Osteoblast (primary cell): ENCODE results near the gene DYRK1A. TPM values are rescaled to one million over a fixed set of nuclear protein-coding genes. Genes with fewer than 3 reads are reported as not detected.
A peak's percentile ranks its signal among the peaks of the same experiment; 100 is the strongest.

ENCODE experiments used
- DNase-seq: peaks from one replicate; pipeline ENCODE4 v3.0.0; 2011; ENCODE audit warnings: low spot score, mixed read lengths; ENCODE audit not compliant: insufficient read length; ENCODE audit errors: missing footprints
- H2AFZ ChIP-seq: 2 replicates; pipeline ENCODE4 v1.6.0; 2011; ENCODE audit warnings: mild to moderate bottlenecking, low read length
- H3K27ac ChIP-seq: 2 replicates; pipeline ENCODE4 v1.5.1; 2011; ENCODE audit warnings: mild to moderate bottlenecking, low read depth, low read length, moderate library complexity
- H3K27me3 ChIP-seq: 2 replicates; pipeline ENCODE4 v1.6.0; 2012; ENCODE audit warnings: mild to moderate bottlenecking, control low read depth, inconsistent platforms, low read length, moderate library complexity; ENCODE audit not compliant: insufficient read depth
- H3K36me3 ChIP-seq: 2 replicates; pipeline ENCODE4 v1.5.1; 2011; ENCODE audit warnings: mild to moderate bottlenecking, low read length, control low read depth, moderate library complexity; ENCODE audit not compliant: insufficient read depth
- H3K4me1 ChIP-seq: 2 replicates; pipeline ENCODE4 v1.5.1; 2011; ENCODE audit warnings: mild to moderate bottlenecking, low read length, control low read depth, moderate library complexity; ENCODE audit not compliant: insufficient read depth
- H3K4me2 ChIP-seq: 2 replicates; pipeline ENCODE4 v1.6.0; 2011; ENCODE audit warnings: mild to moderate bottlenecking, low read length; ENCODE audit not compliant: insufficient read depth
- H3K4me3 ChIP-seq: fragments of 200-600 bp; sonication (generic); 3 replicates; pipeline ENCODE4 v1.5.1; 2012; ENCODE audit warnings: mild to moderate bottlenecking, low read length, inconsistent platforms; ENCODE audit not compliant: insufficient read depth
- H3K79me2 ChIP-seq: 2 replicates; pipeline ENCODE4 v1.6.0; 2012; ENCODE audit warnings: mild to moderate bottlenecking, low read length, control low read depth, inconsistent platforms; ENCODE audit not compliant: insufficient read depth
- H3K9me3 ChIP-seq: 2 replicates; pipeline ENCODE4 v1.5.1; 2011; ENCODE audit warnings: low read depth, low read length, control low read depth
- H4K20me1 ChIP-seq: 2 replicates; pipeline ENCODE4 v1.6.0; 2012; ENCODE audit warnings: mild to moderate bottlenecking, low read length, control low read depth; ENCODE audit not compliant: insufficient read depth
- CTCF ChIP-seq: IDR thresholded peaks from 2 replicates; pipeline ENCODE4 v1.5.1; 2011; ENCODE audit warnings: mild to moderate bottlenecking, low read depth, low read length, moderate library complexity; ENCODE audit errors: extremely low read depth
- total RNA-seq: library from RNA; depleted of rRNA; stranded (reverse); fragments of >200 nt; gene quantifications from 2 replicates; pipeline ENCODE4 v1.2.3, GENCODE V29; 2012

Gene DYRK1A
- total RNA-seq, 1 donor: 99.2 TPM

GRCh38 chr21:37552496-37553029 is 186.0 kb downstream of the DYRK1A start:
- no peak overlapping the region for H3K27ac ChIP-seq
- no peaks in the 10 kb centered on the region for H3K9me3 ChIP-seq
- no peak overlapping the region for H3K4me3 ChIP-seq
- H3K4me2 ChIP-seq: no peak overlapping the region
- H4K20me1 ChIP-seq: no peaks in the 10 kb centered on the region
- no peaks in the 10 kb centered on the region for H3K79me2 ChIP-seq
- H3K4me1 ChIP-seq: peaks cover 3% of the 10 kb centered on the region
- no peaks in the 10 kb centered on the region for H3K27me3 ChIP-seq
- H3K36me3 ChIP-seq: no peaks in the 10 kb centered on the region
- DNase-seq: peak; percentile 21
- TF ChIP-seq CTCF: no peak
- no peak overlapping the region for H2AFZ ChIP-seq

- H3K36me3 ChIP-seq: no peaks in the 10 kb centered on the region
- H3K4me1 ChIP-seq: no peaks in the 10 kb centered on the region
- no peaks in the 10 kb centered on the region for H3K27me3 ChIP-seq
- H3K79me2 ChIP-seq: no peaks in the 10 kb centered on the region
- no peaks in the 10 kb centered on the region for H4K20me1 ChIP-seq
- TF ChIP-seq CTCF: no peak
- H2AFZ ChIP-seq: no peak overlapping the region
- H3K9me3 ChIP-seq: no peaks in the 10 kb centered on the region
- no peak overlapping the region for H3K4me3 ChIP-seq
- DNase-seq: peak; percentile 51
- H3K27ac ChIP-seq: no peak overlapping the region
- H3K4me2 ChIP-seq: no peak overlapping the region
Observed at GRCh38 chr21:37553078-37553481, 186.5 kb downstream of the DYRK1A start.

GRCh38 chr21:37554661-37555379 is 188.2 kb downstream of the DYRK1A start:
- Histone ChIP-seq H3K27ac (no peak overlapping the region), H4K20me1 (no peaks in the 10 kb centered on the region), H3K36me3 (no peaks in the 10 kb centered on the region), H3K27me3 (no peaks in the 10 kb centered on the region), H3K4me2 (no peak overlapping the region), H3K4me1 (no peaks in the 10 kb centered on the region), H3K9me3 (no peaks in the 10 kb centered on the region), H3K79me2 (no peaks in the 10 kb centered on the region), H3K4me3 (no peak overlapping the region), H2AFZ (no peak overlapping the region)
- DNase-seq: no peak
- TF ChIP-seq CTCF: no peak

GRCh38 chr21:37555672-37556261 is 189.2 kb downstream of the DYRK1A start:
- Histone ChIP-seq H3K27me3 (no peaks in the 10 kb centered on the region), H3K9me3 (no peaks in the 10 kb centered on the region), H3K36me3 (no peaks in the 10 kb centered on the region), H3K4me3 (no peak overlapping the region), H3K79me2 (no peaks in the 10 kb centered on the region), H3K4me1 (no peaks in the 10 kb centered on the region), H3K27ac (no peak overlapping the region), H4K20me1 (no peaks in the 10 kb centered on the region), H2AFZ (no peak overlapping the region), H3K4me2 (no peak overlapping the region)
- TF ChIP-seq CTCF: no peak
- DNase-seq: no peak
